Stimulated activated CD4-positive, alpha-beta T cell treated with anti-CD3 and anti-CD28 coated beads, Interleukin-12 subunit alpha, Interleukin-12 subunit beta, amount 100 ng/mL, for 48 hours (primary cell): ENCODE measurements around the gene ADAMTS8.

Source experiments
- DNase-seq, 3 donors: peaks; one replicate each; pipeline ENCODE4 v3.0.0-alpha.2; 2020; ENCODE audit warnings: low read depth in 2 of 3, low spot score in 1 of 3

Gene ADAMTS8

DNA sequence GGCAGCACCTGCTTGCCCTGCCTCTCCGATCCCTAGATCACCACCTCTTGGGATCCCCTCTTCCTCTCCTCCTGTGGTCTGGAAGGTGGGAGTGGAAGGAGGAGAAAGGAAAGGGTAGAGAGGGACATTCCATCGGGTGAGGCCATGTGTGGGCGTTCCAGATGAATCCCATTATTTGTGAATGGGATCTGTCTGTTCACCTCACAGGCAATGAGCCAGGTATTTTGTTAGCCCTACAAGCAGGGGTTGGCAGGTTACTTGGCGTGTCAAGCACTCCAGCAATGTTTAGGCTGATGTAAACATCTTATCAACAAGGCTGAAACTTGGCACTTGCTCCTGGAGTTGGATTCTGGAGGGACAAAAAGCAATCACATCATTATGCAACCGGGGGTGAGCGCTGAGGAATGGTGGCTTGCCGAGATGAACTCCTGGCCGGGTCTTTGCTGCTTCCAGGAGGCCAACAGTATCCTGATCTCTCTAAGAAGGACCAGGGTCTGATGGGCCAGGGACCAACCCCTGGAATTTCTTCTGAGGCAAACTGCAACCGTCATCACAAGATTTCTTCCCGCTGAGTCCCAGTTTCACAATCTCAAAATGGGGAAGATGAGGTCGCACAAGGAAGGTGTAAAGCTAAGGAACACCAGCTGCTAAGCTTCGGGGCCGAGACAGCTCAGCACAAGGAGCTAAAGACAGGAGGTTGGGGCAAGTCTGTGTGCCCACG is 7.8 kb downstream of the ADAMTS8 start:
- DNase-seq = no peak

DNA sequence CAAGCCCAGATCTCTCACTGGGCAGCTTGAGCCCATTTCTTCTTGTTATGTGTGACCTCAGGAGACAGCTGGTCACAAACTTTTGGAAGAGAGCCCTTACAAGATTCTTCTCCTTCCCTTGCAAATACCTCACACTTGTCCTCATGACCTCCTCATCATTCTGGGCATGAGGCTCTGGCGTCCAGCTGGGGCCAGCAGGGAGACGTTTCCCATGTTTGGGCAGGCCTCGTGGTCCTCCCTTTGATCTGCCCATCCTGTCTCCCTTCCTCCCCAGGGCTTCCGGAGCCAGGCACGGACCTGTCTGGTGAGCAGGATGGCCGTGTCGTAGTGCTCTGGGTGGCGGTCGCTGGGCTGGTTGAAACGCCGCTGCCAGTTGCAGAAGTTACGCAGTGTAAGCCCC is 9.7 kb downstream of the ADAMTS8 start:
- DNase-seq = no peak

DNA sequence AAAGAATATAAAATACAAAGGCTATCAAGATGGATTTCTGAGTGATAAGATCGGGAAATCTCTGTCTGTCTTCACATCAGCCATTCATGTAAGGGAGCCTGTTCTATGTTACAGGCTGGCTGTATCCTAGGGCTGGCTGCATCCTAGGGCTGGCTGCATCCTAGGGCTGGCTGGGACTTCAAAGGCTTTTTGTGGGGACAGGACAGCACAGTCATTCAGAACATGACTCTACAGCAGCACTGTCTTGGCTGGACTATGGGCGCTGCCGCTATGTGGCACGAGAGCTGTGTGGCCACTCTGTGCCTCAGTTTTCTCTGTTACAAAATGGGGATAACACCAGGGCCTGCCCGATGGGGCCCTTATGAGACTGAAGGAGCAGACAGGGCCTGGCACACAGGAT is 10.2 kb downstream of the ADAMTS8 start:
- no peak for DNase-seq

DNA sequence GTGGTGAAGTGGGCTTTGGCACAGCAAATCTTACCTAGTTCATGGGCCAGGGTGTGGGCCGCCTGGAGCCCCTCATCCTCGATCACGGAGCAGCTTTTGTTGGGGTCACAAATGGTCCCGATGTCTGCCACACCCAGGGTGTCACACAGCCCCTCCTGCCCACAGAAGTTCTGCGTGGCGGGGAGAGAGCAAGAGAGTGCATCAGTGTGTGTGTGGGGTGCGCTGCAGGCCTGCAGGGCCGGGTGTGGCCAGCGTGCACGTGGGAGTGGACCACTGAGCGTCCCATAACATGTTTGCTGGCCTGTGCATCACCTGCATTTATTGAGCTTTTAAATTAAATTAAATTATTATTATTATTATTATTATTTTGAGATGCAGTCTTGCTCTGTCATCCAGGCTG is 11.5 kb downstream of the ADAMTS8 start:
- no peak for DNase-seq

DNA sequence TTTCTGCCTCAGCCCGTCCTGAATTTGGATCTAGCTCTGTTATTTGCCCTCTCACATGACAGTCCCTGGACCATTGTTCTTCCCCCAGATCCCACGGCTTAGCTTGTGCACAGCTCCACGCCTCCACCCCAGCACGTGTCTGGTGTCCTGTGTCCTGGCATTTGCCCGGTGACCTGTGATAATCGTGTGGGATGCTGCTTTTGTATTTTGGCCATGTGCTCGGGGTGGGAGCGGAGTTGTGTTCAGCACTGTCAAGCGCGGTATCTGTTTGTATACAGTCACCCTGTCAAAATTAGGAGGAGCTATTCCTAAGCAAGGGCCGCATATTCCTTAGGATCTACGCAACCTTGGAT is 11.9 kb downstream of the ADAMTS8 start:
- no peak for DNase-seq

DNA sequence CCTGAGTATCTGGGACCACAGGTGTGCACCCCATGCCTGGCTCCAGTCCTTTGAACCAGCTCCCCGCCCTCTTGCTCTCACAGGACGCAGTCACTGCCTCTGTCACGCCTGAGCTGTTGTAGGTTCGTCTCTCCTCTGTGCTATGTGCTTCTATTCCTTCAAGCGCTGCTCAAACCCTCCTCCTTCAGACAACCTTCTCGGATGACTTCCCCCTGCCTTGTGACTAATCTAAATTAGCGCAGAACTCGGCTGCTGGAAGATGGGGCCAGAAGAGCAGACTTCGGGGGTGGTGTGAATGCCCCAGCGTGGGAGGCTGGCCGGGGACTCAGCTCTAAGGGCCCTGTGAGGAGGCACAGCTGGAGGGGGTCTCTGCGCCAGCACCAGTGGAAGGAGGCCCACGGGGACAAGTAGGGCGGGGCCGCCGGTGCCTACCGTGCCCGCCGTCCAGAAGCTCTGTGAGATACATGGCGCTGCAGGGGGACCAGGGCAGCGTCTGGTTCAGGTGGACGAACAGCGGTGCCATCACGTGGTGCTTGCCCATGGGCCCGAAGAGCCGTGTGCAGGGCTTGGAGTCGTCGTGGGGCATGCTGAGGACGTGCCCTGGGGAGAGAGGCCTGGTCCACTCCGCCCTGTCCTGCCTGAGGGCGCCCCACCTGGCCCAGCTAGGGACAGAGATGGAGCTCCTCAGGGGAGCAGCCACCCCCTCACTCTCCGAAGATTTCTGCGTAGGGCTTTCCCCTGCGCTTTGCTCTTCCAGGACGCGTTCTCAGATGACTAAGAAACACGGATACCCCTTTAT is 12.5 kb downstream of the ADAMTS8 start:
- DNase-seq = no peak

DNA sequence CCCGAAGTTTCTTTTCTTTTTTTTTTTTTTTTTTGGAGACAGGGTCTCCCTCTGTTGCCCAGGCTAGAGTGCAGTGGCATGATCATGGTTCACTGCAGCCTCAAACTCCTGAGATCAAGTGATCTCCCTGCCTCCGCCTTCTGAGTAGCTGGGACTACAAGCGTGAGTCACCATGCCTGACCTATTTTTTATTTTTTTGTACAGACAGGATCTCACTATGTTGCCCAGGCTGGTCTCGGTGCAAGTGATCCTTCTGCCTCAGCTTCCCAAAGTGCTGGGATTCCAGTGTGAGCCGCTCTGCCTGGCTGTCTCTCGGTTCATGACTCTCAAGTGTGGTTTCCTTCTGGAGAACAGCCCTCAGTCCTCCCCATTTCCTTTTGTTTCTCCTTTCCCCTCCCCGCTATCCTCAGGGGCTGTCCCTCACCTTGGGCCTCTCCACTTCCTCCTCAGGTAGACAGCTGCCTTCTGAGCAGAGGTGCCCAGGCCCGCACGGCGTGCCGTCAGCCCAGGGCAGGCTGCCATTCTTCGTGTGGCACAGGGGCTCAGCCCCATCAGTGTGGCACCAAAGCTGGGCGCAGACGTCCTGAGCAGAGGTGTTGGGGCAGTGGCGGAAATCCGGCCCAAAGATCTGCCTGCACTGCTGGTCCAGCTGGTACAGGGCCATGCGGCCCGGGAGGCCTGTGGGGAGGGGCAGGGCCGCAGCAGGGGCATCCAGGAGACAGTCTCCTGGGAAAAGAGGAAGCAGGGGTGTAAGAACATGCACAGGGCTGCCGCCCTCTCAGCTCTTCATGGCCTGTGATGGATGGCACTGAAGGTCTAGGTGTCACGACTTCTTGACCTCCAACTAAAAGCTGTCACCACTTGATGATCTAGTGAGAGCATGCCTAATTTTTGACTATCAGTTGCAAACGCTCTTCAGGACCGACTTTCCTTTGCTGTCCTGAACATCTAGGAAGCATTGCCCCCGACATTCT is 14.0 kb downstream of the ADAMTS8 start:
- DNase-seq = no peak

DNA sequence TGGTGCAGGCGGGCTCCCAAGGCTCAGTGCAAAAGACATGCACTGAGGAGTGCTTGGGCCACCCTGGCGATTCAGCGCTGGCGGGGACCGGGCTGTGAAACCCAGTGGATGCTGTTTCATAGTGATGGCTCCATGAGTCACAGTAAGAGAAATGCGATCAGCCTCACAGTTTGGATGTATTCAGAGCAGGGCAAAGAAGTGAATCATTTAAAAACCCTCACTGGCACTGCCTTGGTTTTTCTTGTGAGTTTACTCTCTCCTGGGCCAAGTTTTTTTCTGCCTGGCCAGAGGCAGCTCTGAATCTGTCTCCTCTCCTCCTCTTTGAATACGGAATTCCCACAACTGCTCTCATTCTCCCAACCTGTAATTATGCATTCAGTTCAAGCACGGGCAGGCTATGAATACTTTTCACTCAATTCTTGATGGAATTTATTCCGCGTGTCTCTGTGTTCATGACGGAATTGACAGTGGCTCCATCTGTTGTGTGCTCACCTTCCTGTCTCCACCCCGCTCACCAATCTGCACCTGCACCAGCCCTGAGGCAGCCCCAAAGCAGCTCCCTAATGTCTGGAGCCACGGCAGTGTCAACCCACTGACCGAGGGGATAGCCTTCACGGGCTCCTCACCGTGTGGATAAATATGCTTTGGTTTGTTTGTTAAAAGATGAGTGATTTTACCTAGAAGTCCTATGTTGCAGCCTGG is 14.9 kb downstream of the ADAMTS8 start:
- peak in 1 of 3 donors; percentile 9 for DNase-seq

DNA sequence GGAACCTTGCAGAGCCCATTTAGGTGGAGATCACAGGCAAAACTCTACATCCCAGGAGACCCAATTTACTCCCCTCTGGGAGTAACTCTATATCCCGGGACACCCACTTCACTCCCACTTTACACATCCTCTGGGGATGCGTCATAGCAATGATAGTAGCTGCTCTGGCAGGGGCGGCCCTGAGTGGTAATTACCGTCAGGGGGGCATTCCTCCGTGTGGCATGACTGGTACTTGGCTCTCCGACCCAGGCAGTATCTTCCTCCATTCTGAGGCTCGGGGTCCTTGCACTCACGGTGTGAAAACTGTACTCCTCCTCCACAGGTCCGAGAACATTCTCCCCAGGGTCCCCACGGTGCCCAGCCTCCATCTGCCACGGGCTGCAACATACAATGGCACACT is 17.2 kb downstream of the ADAMTS8 start:
- DNase-seq = no peak

DNA sequence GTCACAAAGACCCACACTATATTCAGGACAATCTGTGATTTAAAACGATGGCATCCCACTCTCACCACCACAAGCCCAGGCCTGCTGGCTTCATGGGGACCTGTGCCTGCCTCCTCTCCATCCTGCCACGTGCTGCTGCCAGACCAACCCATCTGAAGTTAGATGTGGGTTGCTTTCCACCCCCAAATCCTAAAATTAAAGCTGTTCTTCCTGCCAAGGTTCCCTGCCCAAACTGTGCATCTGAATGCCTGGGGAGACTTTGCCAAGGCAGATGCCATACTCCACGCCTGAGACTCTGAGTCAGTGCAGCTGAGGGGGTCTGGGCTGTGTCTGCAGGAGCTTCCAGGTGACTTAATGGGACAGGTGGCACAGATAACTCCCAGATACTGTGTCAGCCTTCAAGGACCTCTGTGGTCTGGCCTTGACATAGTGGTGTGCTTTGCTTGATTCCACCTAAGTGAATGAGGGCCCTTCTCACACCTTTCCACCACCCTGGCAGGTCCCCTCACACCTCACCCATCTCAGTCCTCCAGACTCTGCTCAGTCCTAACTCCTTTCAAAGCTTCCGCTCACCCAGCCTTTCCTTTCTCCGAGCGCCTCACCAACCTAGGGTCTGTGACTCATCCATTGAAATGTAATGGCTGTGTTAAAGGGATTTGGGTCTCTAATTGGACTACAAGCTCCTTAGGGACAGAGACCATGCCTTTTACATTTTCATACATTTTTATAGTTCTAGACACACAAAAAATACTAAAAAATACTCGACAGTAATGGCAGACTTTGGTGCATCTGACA is 18.6 kb downstream of the ADAMTS8 start:
- no peak for DNase-seq

DNA sequence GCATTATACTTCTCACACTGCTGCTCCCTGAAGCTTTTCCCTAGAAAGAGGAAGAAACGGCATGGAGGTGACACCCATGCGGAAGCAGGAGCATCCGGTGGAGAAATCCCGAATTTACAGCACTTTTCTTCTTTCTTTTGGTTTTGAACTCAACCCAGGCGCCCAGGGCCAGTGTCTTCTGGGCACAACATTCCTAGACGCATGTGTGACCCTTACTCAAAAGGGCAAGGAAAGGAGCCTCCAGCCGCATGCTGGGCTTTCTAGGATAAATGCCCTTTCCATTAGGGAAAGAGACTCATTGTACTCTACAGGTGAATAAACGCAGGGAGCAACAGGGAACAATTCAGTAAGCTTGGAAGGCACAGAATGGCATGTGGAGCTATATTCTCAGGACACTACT is 19.5 kb downstream of the ADAMTS8 start:
- DNase-seq = no peak

DNA sequence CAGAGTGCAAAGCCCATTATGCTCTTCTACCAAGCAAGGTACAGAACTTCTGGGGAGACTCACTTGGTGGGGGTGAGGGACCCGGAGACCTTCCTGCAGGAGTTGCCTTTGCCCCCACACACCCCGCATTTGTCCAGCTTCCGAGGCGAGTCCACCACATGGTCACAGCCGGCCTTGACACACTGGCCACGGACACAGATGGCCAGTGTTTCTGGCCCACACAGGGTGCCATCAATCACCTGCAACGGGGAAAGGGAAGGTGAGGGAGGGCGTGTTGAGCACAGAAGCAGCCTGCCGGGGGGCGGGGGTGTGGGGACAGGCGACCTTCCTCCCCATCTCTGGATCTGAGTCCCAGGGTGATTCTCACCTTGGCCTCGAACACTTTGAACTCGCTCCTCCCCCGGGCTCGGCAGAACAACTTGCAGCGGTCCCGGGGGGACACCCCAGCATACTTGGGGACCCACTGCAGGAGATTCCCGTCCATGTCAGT is 20.0 kb downstream of the ADAMTS8 start:
- DNase-seq = no peak

DNA sequence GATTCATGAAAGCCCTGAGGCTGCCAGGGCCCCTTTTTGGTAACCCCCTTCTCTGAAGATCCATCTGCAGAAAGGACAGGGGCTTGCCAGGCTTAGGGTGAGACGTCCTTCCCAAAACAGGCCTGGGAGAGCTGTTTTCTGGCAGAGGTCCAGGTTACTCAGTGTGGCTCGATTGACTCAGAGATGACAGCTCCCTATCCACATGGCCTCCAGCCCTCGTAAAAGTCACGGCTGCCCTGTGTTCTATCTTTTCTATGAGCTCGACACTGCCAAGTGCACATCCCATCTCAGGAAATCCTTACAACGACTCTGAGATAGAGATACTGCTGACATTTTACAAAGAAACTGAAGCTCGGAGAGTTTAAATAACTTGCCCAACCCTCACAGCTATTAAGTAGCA is 20.4 kb downstream of the ADAMTS8 start:
- no peak for DNase-seq

DNA sequence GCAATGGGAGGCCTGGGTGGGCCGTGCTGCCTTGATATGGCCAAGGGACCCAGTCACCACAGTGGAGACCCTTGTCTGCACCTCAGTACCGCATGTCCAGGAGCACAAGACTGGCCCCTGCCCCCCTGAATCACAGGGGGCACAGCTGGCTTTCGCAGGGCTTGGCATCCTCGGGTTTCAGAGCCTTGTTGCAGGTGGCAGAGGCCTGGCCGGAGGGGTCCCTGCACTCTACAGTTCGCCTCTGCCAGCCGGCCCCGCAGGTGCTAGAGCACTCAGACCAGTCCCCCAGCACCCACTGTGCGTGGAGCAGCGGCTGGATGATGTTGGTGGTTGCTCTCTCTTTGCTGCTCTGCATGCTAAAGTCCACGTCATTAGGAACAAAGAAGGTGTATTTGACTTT is 23.0 kb downstream of the ADAMTS8 start:
- no peak for DNase-seq

DNA sequence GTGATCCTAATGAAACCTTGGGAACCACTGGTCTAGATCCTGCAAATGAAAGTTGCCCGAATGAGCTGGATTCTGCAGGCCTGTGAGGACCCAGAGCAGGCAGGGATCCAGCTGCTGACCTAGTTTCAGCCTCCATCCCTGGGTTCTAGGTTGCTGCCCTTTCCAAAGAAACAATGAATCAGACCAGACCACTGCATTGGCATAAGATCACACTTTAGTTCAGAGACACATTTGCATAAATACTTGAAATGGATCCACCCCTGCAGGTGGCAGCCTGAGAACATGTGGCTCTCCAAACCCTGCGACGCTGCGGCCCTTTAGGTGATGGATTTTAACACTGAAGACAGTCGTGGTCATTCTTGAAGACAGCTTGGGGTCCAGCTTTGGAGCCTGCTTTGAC is 23.7 kb downstream of the ADAMTS8 start:
- no peak for DNase-seq

DNA sequence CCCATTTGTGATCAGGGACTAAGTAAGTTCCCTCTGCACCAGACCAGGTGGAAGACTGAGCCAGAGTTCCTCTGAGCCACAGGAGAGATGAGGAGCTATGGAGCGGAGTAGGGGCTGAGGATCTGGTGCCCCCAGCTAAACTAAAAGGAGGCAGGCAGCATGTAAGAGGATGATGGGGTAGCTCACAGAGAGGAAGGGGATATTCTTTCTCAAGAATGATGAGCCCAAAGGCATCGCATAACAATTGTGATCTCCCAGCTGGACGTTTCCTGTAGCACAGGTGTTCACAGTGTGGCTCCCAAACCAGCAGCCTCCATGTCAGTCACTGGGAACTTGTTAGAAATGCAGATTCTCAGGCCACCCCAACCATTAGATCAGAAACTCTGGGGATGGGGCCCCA is 24.4 kb downstream of the ADAMTS8 start:
- DNase-seq = no peak

DNA sequence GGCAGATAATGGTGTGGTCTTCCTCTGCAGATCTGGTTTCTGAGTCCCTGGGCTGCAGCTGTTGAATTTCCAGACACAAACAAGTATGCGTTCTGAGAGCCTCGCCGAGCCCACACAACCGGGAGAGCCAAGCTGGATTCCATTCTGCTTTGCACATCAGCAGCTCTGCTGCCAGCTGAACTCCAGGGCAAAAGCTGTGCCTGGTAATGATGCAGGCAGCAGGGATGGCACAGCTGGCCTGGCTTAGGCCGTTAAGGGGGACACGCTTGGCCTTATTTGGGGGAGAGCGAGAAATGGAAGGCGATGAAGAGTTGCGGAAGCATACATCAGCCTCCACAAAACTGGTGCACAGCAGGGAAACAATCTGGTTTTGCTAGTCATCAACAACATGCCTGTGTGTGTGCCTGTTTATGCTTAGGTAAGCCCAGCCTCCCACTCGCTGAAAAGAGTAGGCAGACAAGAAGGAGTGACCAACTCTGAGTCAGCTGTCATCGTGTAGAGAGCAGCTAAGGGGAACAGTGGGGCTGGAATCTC is 25.1 kb downstream of the ADAMTS8 start:
- DNase-seq = no peak

DNA sequence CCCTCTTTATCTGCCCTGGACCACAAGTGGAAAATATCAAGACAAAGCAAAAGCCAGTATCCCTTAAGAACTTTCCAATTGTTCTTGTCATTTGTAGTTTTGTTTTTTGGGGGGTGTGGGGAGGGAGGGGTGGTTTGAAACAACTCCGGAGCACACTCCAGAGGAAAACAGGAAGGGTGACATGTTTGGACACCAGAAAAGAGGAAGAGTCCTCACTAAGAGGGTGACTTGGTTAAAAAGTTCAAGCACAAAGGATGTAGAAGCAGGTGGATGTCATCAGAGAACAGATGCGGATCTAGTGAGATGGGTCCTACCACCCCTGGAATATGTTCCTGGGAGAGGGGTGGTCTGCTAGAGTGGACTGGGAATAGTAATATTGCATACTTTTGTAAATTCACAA is 25.8 kb downstream of the ADAMTS8 start:
- DNase-seq = no peak

DNA sequence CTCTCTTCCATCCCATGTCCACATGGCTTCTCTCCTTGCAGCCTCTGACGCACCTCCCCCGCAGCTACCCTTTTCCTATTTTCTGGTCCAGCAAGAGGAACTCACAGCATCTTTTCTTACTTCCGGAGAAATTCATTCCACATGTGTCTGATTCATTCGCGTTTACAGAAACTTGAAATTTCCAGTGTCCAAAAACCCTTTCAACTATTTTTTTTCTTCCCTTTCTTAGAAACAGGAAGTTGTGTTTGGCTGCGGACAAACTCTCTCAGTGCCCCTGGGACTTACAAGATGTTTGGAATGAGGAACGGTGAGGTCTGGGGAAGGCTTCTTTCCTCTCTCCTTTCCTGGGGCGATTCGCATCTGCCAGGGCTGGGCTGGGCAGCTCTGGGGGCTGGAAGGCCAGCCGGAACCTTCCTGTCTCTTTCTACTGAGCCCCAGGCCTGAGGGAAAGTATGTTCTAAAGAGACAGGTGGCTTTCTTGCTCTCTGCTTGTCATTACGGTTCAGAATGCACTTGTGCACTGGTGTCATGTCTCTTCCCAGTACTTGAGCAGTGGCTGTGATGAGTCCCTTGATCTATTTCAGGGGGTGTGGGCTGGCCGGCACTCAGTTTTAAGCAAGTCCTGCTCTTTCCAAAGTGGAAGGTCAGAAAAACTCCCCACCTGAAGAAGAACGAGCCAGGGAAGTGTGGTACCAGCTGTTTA is 27.5 kb downstream of the ADAMTS8 start:
- DNase-seq = no peak
